CD4-positive, alpha-beta T cell treated with Interleukin-1 beta for 1 hour (primary cell): Measurements from ENCODE around the gene STARD3.
"Not testable (repeated sequence)": the region's sequence is repeated elsewhere in the genome, so short reads cannot be mapped to it uniquely, and the experiment has no call there.

Experiments
- DNase-seq, 2 donors: peaks; one replicate each; pipeline ENCODE4 v3.0.0-alpha.2; 2020 to 2022

Gene STARD3

DNA sequence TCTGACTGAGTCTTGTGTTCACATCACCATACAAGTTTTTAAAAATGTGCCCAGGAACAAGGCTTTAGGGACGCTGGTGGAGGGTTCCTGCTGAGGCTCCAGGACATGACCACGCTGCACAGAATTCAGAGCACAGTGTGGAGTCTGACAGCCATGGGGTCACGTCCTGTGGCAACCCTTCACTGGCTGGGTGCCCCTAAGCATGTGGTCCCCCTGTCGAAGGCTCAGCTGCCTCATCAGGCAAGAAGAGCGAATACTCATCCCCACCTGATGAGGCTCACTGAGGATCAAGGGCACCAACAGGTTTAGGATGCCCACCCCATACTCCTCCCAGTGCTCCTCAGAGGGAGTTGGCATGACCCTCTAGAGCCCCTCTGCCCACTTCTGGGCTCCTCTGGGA, 37.2 kb downstream of the STARD3 start:
- no peak for DNase-seq

DNA sequence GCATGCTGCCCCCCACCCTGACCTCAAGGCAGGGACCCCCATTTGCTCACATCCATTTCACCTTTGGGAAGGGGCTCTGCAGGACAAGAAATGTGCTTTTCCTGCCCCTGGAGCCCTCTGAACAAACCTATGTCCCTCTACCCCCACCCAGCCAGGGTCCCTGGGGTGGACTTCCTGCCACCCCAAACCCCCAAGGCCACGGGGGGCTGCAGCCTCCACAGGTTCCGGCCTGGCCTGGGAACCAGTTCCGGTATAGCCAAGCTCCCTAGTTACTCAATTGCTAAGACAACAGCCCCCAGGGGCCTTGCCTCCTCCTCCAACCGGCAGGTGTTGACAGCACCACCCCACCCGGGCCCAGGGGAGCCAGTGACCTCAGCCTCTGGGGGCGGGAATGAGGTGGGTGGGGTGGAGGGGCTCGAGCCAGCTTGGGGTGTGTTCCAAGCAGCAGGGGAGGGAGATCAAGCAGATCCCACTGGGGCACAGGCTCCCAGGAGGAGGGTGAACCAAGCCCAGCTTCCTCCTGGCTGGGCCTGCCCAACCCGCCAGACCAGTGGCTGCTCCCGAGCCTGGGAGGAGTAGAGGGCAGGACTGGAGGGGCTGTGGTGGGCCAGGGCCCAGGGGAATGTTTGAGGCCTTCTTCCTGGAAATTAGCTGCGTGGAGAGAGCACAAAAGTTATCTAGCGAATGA, 37.9 kb downstream of the STARD3 start:
- peak in 1 of 2 donors; percentile 26 for DNase-seq

DNA sequence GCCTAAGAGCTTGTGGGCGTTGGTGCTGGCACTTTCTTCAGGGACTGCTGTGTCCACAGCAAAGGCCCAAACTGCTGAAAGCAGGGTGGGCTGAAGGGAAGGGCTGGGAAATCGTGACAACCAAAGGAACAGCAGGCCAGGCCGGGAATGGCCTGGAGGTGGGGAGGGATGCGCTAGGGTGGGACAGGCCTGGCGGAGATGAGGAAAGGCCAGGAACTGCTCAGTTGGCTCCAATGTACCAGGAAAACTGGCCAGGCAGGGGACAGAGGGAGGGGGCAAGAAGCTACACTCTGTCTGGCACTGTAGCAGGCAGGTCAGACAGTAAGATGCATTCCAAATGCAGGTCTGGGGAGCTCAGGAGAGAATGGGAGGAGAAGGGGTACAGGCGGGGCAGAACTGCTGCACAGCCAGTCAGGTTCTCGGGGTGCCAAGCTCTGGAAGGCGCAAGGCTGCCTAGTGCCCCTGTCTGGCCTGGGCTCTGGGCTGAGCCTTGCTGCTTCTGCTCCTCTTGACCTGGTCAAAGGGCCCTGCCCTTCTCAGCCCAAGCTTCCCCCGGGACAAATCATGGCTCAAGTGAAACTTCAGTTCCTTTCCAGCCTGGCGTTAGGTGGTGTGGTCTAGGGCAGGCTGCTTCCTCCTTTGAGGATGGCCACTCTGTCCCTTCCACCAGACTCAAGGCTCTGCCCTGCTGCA, 38.6 kb downstream of the STARD3 start:
- DNase-seq: no peak

DNA sequence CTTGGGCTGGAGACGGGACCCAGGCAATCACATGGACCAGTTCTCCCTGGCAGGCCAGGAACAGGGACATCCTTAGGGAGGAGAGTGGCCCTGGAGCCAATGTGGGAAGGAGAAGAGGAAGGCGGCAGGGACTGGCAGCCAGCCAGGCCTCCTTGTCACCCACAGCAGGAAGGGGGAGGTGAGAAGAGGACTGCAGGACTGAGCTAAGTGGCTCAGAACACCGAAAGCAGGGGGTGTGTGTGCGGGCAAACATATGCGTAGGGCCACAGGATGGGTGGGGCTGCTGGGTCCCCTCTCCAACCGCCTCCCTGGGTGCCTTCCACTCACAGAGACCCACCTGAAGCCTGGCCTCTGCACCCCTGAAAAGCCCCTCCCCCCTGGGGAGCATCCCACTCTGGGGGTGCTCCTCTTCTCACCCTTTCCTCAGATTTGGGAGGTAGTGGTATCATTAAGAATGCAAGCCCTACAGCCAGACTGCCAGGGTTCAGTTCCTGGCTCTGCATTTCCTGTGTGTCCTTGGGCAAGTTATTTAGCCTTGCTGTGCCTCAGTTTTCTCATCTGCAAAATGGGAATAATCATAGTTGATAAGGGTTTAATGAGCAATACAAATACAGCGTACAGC, 39.4 kb downstream of the STARD3 start:
- DNase-seq: peak; percentile 70 to 71

DNA sequence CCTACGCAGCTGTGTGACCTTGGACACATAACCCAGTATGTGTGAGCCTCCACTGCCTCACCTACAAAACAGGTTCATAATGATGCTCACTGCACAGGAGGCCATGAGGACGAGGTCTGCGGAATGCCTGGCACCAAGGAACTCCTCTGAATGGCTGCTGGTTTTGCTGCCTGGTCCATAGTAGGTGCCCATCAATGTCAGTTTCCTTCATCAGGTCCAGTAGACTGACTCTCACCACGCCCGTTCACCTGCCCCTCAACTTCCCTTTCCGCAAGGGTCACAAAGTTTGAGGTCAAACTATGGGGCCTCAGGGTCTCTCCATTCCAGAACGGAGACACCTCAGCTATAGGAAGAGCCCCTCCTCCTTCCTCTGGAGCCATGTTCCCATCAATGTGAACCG, 40.1 kb downstream of the STARD3 start:
- no peak for DNase-seq

DNA sequence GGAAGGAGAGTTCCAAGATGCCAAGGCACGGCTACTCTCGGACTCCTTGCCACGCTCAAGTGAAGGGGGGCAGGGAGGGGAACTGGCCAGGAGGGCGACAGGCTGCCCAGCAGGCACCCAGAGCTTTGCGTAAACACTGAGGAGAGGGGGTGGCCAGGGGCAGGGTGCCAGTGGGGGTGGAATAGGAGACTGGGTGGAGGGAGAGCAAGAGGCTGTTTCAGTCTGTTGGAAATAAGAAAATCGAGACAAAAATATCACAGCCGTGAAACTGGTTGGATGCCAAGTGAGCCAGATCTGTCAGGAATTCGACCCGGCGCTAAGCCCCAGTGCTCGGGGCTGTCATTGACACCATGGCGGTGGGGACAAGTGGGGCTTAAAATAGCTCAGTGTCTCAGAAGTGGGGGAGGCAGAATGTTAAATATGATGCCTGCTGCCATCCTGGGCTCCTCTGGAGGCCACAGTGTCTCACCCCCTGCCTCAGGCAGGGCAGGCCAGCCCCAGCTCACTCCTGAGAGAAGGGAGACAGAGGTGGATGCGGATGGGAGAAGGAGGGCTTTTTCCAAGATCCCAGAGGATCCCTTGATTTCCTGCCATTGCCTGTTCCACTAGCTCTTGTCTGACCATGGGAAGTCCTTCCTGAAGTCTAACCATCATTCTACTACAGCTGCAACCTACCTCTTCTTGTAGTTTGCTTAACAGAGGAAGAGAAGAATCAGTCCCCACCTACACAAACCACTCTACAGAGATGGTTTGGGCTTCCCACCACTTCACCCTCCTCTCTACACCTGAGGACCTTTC, 40.8 kb downstream of the STARD3 start:
- no peak for DNase-seq

DNA sequence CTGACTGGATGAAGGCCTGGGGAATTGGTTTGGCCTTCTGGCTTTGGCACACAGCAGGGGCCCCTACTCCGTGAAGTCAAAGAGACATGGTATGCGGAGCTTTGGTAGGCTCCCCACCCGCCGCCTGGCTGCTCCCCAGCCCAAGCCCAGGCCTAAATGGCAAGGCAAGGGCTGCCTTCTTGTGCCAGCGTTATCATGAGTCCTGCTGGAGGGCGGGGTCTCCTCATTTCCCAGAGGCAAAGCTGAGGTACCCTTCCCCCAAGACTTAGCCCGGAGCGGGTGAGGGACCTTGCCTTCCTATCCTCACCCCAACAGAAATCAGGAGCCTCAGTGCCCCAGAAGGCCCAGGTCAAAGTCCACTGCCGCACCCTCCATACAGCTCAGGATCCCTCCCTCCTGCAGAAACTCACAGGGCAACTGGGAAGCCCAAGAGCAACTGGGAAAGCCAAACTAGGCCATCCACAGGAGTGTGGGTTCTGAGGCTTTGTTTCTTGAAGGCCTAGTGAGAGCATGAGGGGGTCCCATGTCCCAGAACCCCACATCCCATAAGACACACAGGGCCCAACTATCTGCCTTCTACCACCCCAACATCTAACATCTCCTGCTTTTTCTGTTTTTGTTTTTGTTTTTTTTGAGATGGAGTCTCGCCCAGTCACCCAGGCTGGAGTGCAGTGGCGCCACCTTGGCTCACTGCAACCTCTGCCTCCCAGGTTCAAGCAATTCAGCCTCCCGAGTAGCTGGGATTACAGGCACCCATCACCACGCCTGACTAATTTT, 41.6 kb downstream of the STARD3 start:
- DNase-seq: no peak

DNA sequence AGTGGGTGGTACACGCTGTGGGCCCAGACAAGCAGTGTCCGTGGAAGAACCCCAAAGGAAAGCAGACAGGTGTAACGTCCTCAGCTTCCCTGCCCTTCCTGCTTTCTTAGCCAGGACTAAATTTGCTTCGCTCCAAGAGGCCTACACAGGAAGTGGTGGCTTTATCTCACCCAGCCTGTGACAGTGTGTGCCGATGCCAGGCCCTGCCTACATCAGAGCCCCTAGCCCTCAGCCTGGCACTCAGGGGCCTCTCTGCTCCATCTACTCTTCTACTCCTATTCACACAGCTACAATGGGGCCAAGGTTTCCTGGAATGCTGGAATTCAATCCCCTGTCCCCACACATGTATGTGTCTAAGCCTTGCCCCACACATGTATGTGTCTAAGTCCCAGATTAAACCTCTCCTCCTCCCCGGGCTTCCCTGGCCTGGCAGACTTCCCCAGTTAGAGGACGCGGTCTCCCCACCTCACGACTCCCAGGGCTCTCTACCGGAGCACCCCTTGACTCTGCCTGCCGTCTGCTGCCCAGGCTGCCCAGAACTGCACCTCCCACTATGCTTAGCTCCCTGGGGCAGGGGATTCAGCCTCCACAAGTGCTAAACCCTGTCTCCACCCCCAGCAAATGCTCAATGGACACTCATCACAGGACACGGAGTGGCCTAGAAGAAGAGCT, 42.7 kb downstream of the STARD3 start:
- peak; percentile 63 for DNase-seq

DNA sequence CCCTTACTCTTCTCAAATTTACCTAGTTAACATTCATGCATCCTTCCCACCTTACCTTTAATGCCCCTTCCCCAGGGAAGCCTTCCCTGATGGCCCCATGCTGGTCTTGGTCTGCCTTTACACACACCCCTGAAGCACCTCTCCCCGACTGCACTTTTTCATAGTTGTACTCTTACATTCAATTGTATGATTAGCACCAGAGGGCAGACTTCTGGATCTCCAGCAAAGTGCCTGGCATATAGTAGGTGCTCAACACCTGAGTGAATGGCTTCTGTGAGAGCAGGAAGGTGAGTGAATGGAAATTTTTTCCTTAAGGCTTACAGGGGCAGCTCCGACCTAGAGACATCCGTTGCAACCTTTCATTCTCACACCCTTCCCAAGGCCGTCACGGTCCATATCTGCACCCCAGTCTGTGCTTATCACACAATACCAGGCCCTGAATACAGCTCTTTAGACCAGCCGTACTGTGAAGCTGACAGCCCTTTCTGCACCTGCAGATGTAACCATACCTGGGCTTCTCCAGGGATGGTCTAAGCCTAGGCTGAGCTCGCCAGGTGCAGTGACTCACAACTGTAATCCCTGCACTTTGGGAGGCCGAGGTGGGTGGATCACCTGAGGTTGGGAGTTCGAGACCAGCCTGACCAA, 46.5 kb downstream of the STARD3 start:
- no peak for DNase-seq

DNA sequence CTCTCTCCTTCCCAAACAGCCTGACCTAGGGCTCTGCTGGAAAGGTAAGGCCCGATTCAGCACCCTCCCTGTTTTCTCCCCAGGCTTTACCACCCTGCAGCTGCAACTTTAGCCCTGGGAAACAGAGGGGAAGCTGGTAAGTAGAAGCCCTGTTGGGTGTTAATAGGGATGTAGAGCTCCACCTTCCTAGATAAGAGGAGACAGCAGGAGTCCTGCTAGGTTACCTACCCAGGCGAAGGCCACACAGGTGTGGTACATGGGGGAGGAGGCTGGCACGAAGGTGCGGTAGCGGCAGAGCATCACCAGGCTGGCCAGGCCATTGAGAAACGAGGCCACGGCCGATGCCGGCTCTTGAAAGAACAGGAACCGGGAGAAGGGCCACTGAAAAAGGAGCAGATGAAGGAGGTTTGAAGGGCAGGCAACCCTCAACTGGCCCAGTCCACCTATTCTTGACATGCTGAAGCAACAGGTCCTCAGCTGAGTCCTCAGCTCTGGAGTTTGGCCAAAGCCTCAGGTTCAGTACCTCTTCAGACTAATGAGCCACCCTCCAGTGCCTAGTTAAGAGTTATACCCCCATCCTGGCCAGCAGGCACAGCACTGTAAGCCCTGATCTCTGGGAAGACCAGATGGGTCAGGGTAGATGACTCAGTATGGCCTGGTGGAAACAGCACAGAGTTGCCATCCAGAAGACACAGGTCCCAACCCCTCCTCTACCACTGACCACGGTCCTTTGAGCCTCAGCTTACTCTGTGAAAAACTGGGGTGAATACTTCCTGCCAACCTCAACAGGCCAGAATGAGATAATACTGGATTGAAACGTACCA, 47.6 kb downstream of the STARD3 start:
- DNase-seq: no peak

DNA sequence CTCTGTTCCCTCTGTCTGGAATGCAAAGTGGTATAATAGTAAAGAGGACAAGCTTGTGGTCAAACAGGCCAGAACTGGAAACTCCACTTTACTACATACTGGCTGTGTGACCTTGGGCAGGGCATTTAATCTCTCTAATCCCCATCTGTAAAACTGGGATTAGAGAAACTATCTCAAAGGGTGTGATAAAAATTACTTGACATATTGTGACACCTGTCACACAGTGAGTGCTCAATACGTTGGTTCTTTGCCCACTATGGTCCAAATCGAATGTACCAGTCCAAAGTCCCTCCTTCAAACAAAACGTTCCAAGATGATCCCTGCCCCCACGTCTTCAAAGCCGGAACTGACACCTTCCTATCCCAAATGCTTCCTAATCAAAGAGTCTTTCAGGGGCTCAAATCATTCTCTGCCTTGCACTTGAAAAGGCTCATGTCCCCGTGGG, 50.2 kb downstream of the STARD3 start:
- no peak for DNase-seq

DNA sequence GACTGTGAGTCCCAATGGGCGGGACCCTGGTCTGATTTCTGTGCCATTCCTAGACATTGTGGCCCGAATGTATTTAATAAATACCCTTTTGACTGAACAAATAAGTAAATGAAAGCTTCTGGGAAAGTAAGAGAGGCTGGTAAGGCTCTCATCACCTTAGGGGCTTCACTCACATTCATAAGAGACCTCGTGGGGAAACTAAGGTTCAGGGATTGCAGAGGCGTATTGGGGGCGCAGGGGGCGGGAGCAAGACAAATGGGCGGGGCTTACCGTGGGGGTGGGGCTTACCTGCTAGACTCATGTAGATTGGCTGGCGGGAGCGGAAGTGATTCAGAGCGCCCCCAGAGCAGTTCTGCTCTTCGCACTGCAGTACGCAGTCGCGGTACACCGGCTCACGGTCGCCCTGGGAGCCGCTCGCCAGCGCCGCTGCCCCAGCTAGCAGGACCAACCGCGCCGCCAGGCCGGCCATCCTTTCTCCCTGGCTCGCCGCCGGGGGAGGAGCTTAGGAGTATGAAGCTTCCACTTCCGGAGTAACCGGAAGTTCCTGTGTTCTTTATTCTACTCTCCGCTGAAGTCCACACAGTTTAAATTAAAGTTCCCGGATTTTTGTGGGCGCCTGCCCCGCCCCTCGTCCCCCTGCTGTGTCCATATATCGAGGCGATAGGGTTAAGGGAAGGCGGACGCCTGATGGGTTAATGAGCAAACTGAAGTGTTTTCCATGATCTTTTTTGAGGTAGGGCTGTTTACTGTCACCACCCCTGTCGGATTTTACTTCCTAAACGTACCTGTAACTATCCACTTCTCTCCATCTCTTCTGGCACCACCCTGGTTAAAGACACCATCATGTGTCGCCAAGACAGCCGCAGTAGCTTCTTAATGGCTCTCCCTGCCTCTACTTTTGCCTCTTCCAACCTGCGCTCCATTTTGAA, 50.9 kb downstream of the STARD3 start, which contains the start of gene PGAP3:
TSS of gene PGAP3 (minus strand) at position 512 of the 929 bp plus-strand sequence. CDS start at position 469, 43 bp downstream.
- peak; percentile 85 to 90 for DNase-seq

DNA sequence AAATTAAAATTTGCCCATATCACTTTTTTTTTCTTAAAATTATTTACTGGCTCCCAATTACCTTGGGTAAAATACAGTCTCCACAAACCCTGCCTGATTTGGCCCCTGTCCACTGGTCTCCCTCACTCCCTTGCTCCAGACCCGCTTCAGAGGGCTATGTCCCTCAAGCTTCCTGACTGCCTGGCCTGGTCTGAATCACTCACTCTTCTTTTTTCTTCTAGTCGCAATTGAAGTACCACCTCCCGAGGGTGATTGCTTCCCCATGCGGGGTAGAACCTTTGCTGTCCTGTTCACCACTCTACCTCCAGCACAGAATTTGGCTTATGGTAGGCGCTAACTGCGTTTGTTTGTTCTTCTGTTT, 51.5 kb downstream of the STARD3 start:
- DNase-seq: no peak

DNA sequence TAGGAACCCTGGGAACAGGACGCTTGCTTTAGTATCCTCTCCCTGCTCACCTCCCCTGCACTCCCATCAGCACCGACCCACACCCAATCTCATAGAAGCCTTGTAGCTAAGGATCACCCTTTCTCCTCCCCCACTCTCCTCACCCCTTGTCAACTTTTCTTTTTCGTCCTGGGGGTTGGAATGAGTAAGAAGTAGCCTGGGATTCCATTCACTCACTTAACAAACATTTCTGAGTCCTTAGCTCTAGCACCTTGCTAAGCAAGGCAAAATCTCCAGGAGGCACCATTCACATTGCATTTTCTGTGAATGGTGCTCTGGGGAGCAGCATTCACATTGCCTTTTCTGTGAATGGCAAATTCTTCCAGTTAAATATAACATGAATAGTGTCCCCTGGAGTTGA, 52.0 kb downstream of the STARD3 start:
- no peak for DNase-seq

DNA sequence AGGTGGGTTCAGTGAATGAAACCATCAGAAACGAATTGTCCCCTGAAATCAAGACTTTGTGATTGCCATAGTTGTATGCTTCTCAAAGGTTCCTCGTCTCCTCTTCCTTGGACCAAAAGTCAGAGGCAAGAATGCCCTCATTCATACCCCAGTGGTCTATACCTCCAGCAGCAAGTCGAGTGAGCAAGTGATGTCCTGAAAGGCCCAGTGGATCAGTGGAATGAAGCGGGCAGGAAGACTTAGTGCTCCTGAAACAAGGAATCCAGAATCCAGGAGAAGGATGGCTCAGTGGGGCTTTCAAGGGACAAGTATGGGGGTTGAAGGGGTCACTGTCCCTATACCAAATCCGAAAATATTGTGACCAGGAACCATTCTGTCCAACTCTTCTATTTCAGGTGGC, 57.6 kb downstream of the STARD3 start:
- DNase-seq: no peak

DNA sequence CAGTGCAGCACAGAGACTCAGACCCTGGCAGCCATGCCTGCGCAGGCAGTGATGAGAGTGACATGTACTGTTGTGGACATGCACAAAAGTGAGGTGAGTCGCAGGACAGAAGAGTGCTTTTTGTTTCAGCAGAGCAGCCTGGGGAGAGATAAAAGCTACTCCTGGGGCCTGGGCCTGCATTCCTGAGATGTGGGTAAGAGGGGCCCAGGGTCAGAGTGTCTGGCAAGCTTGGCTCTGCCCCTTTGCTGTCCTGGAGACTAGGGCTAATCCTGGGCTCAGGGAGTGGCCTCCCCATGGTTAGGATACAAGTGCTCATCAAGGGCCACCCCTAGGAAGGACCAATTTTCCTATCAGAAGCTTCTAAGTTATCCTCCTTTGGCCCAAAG, 58.1 kb downstream of the STARD3 start:
- DNase-seq: no peak

DNA sequence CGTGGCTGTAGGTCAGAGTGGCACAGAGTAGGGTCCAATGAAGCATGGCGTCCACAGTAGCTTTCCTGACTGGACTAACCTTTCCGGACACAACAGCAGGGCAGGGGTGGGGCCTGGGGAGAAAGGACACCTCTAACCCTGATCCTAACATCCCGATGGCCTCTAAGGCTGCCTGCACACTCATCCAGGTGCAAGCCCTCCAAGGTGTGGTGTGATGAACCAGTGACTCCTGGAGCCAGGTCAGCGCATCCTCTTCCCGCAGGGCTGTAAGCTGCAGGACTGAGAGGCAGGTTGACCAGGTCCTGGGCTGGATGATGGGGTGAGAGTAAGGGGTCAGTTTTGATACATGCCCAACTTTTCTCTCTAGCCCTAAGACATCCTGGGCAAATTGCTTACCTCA, 59.8 kb downstream of the STARD3 start:
- no peak for DNase-seq

DNA sequence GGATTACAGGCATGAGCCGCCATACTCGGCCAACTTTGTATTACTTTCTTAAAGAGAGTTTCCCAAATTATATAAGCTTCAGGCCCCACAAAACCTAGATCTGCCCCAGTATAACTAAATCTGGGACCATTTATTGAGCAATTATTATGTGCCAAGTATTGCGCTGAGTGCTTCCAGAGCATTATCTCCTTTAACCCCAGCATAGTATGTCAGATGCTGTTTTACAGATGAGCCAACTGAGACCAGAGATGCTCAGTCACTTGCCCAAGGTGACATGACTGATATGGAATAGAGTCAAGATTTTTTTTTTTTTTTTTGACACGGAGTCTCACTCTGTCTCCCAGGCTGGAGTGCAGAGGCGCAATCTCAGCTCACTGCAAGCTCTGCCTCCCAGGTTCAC, 61.0 kb downstream of the STARD3 start:
- no peak for DNase-seq

DNA sequence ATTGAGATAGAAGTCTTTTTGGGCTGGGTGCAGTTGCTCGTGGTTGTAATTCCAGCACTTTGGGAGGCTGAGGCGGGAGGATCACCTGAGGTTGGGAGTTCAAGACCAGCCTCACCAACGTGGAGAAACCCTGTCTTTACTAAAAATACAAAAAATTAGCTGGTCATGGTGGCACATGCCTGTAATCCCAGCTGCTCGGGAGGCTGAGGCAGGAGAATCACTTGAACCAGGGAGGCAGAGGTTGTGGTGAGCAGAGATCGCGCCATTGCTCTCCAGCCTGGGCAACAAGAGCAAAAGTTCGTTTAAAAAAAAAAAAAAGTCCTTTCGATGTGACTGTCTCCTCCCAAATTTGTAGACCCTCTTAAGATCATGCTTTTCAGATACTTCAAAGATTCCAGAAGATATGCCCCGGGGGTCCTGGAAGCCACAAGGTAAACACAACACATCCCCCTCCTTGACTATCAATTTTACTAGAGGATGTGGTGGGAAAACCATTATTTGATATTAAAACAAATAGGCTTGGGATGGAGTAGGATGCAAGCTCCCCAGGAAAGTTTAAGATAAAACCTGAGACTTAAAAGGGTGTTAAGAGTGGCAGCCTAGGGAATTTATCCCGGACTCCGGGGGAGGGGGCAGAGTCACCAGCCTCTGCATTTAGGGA, 62.3 kb downstream of the STARD3 start:
- not testable (repeated sequence) for DNase-seq
